OCI-LY3 (cell line): Measurements from ENCODE around the gene PPARG.

Experiments used
- H2AFZ ChIP-seq: fragments of 200-600, 300-600 bp; shearing (Covaris generic); 2 replicates; pipeline ENCODE4 v1.6.0; 2014; ENCODE audit warnings: antibody characterized with exemption, low read depth, low read length
- H3K27ac ChIP-seq: fragments of 200-600, 300-600 bp; sonication (generic); 2 replicates; pipeline ENCODE4 v1.5.1; 2014; ENCODE audit warnings: mild to moderate bottlenecking, low read length, moderate library complexity, mixed read lengths
- H3K27me3 ChIP-seq: fragments of 200-600, 300-600 bp; sonication (generic); 2 replicates; pipeline ENCODE4 v1.6.1; 2014; ENCODE audit warnings: low read depth, low read length, mixed read lengths
- H3K36me3 ChIP-seq: fragments of 200-600, 300-600 bp; sonication (generic); replicated peaks from 2 replicates; pipeline ENCODE3; 2014; ENCODE audit warnings: low read depth, low read length, mixed read lengths
- H3K4me1 ChIP-seq: fragments of 300-600, 200-600 bp; sonication (generic); 2 replicates; pipeline ENCODE4 v1.6.1; 2014; ENCODE audit warnings: low read length, mixed read lengths
- H3K4me2 ChIP-seq: fragments of 200-600, 300-600 bp; sonication (generic); 2 replicates; pipeline ENCODE4 v1.6.1; 2014; ENCODE audit warnings: low read length, mixed read lengths
- H3K4me3 ChIP-seq: fragments of 300-600, 200-600 bp; sonication (generic); 2 replicates; pipeline ENCODE4 v1.5.1; 2014; ENCODE audit warnings: antibody characterized with exemption, mild to moderate bottlenecking, low read length, moderate library complexity
- H3K79me2 ChIP-seq: fragments of 300-600, 200-600 bp; shearing (Covaris generic); 2 replicates; pipeline ENCODE4 v1.6.1; 2014; ENCODE audit warnings: mild to moderate bottlenecking, low read length, mixed read lengths
- H3K9ac ChIP-seq: fragments of 300-600, 200-600 bp; shearing (Covaris generic); 2 replicates; pipeline ENCODE4 v1.6.0; 2014; ENCODE audit warnings: mild to moderate bottlenecking, low read length, moderate library complexity
- H3K9me3 ChIP-seq: fragments of 200-600, 300-600 bp; shearing (Covaris generic); 2 replicates; pipeline ENCODE4 v1.6.1; 2014; ENCODE audit warnings: low read length, mixed read lengths; ENCODE audit not compliant: insufficient read depth
- H4K20me1 ChIP-seq: fragments of 200-600, 300-600 bp; sonication (generic); 2 replicates; pipeline ENCODE4 v1.6.1; 2016; ENCODE audit warnings: low read length, mixed read lengths; ENCODE audit not compliant: insufficient read depth
- EZH2phosphoT487 ChIP-seq: fragments of 200-600 bp; shearing (Covaris generic); IDR thresholded peaks from 2 replicates; pipeline ENCODE4 v1.6.1; 2018; ENCODE audit warnings: antibody characterized with exemption, mixed run types, low read depth
- TF ChIP-seq, protein P1 (sequence below): fragments of 200-600, 300-600 bp; sonication (generic); IDR thresholded peaks from 2 replicates; pipeline ENCODE4 v1.5.1; 2014; ENCODE audit warnings: antibody characterized with exemption, low read length, low read depth

Gene PPARG

GRCh38 chr3:12335421-12335820, 46.6 kb downstream of the PPARG start:
- H3K9ac ChIP-seq, result no peak overlapping the region

DNA sequence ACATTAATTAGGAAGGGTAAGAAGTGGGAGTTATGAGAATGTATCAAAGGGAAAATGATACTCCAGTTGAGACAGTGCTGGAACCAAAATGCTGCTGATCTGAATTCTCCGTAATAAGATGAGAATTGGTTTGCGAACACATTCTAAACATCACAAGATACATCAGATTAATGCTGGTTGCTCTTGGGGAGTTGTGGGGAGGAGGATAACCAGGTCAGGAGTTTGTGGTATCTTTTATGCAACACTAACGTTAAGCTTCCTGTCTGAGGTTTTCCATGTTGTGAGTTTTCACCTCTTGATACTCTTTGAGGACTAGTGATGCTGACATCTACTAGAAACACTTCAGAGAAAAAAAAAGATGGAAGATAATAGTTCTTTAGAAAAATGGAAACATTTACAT, 47.2 kb downstream of the PPARG start:
- Histone ChIP-seq H3K36me3 (no peaks in the 10 kb centered on the region), H3K4me1 (no peaks in the 10 kb centered on the region), H3K27me3 (peaks cover 5% of the 10 kb centered on the region; the same call in 1 of the 2 replicates), H3K4me3 (no peak overlapping the region), H4K20me1 (no peaks in the 10 kb centered on the region), H3K9ac (no peak overlapping the region), H3K79me2 (no peaks in the 10 kb centered on the region), H3K27ac (no peak overlapping the region), H2AFZ (no peak overlapping the region), H3K9me3 (no peaks in the 10 kb centered on the region), H3K4me2 (no peak overlapping the region)
- TF ChIP-seq EZH2phosphoT487, result no peak
- TF ChIP-seq, protein P1, sequence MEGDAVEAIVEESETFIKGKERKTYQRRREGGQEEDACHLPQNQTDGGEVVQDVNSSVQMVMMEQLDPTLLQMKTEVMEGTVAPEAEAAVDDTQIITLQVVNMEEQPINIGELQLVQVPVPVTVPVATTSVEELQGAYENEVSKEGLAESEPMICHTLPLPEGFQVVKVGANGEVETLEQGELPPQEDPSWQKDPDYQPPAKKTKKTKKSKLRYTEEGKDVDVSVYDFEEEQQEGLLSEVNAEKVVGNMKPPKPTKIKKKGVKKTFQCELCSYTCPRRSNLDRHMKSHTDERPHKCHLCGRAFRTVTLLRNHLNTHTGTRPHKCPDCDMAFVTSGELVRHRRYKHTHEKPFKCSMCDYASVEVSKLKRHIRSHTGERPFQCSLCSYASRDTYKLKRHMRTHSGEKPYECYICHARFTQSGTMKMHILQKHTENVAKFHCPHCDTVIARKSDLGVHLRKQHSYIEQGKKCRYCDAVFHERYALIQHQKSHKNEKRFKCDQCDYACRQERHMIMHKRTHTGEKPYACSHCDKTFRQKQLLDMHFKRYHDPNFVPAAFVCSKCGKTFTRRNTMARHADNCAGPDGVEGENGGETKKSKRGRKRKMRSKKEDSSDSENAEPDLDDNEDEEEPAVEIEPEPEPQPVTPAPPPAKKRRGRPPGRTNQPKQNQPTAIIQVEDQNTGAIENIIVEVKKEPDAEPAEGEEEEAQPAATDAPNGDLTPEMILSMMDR, result no peak

More at GRCh38 chr3:12335421-12335820, 46.6 kb downstream of the PPARG start:
- Histone ChIP-seq H3K4me2 (no peak overlapping the region), H3K79me2 (no peaks in the 10 kb centered on the region), H3K27ac (no peak overlapping the region), H2AFZ (no peak overlapping the region), H3K4me3 (no peak overlapping the region), H3K9me3 (no peaks in the 10 kb centered on the region), H4K20me1 (no peaks in the 10 kb centered on the region), H3K4me1 (no peaks in the 10 kb centered on the region), H3K36me3 (no peaks in the 10 kb centered on the region), H3K27me3 (peaks cover 5% of the 10 kb centered on the region; the same call in 1 of the 2 replicates)
- no peak for TF ChIP-seq EZH2phosphoT487

DNA sequence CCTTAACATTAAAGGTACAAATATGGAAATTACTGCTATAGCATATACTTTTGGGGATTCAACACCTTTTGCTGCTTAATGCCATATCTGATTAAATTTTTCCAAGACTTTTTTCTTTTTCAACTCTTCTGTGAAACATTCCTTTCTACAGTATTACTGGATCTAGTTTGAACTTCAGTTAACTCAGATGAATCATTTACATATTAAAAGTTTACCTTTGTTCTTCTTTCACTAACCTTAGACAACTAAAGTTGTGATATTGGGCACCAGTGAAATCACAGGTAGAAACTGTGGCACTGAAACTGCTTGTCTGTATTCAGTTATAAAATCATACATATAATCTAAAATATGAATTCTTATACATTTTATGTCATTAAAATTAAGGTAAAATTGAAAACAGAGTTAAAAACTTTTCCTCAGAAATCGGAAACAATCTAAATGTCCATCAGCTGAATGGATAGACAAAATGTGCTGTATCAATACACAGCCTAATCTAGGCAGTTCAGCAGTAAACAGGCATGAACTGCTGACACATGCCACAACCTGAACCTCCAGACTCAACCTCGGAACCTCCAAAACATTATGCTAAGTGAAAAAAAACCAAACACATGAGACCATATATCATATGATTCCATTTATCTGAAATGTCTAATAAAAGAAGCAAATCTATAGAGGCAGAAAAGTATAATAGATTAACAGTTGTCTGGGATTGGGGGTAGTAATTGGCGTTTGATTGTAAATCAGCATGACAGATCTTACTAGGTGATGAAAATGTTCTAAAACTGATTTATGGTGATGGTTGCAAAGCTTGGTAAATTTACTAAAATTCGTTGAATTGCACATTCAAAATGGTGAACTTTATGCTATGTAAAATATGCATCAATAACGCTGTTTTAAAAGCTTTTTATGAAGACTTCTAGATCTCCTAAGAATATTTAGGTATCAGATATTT, 50.0 kb downstream of the PPARG start:
- Histone ChIP-seq H2AFZ (no peak overlapping the region), H3K36me3 (no peaks in the 10 kb centered on the region), H3K9me3 (no peaks in the 10 kb centered on the region), H3K79me2 (no peaks in the 10 kb centered on the region), H3K4me3 (no peak overlapping the region), H3K4me2 (no peak overlapping the region), H3K27ac (no peak overlapping the region), H3K4me1 (no peaks in the 10 kb centered on the region), H3K9ac (no peak overlapping the region), H4K20me1 (no peaks in the 10 kb centered on the region), H3K27me3 (peaks cover 5% of the 10 kb centered on the region; the same call in 1 of the 2 replicates)
- TF ChIP-seq EZH2phosphoT487, result no peak
- TF ChIP-seq, protein P1, result no peak

- Histone ChIP-seq H4K20me1 (no peaks in the 10 kb centered on the region), H3K27me3 (peaks cover 5% of the 10 kb centered on the region; the same call in 1 of the 2 replicates), H3K4me1 (no peaks in the 10 kb centered on the region), H2AFZ (no peak overlapping the region), H3K27ac (no peak overlapping the region), H3K36me3 (no peaks in the 10 kb centered on the region), H3K4me3 (no peak overlapping the region), H3K9ac (no peak overlapping the region), H3K9me3 (no peaks in the 10 kb centered on the region), H3K4me2 (no peak overlapping the region), H3K79me2 (no peaks in the 10 kb centered on the region)
- TF ChIP-seq EZH2phosphoT487, result no peak
- TF ChIP-seq, protein P1, result no peak
These were observed 51.0 kb downstream of the PPARG start for GRCh38 chr3:12339701-12340480.
